ENCODE data around the gene NUP35. TPM values are rescaled to one million over a fixed set of nuclear protein-coding genes. Genes with fewer than 3 reads are reported as not detected.

The NUP35 gene
- total RNA-seq, 1 donor from 2014 or later = 10.6 TPM

DNA sequence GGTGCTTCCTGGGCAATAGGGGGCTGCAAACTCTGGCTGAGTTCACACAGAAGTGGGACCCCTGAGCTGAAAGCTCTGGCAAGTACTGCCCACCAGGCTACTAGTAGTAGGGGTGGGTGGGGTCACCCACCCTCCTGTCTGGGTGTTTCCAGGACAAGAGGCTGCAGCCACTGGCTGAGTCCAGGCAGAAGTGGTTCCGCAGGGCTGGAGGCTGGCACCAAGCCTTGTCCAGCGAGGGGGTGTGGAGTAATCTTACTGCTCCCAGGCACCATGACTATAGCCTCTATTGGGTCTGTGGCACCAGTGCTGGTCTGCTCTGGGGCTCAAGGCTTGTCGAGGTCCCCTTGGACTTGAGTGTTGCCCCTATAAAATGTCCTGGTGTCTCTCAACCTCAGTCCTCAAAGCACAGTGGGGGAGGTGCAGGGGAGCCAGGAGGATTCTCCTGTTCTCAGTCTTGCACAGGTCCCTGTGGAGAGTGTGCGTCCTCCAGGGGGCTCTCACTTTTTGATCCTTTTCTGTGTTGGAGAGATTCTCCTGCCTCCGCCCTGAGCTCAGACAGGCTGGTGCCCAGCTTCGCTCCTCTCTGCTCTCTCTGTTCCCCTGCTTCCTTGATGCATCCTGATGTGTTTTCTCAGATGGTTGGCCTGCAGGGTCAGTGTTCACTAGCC is 48.1 kb downstream of the NUP35 start:
- no peaks in the 10 kb centered on the region for H3K27me3 Mint-ChIP-seq (ENCODE audit: unreplicated experiment)
- peaks cover 15% of the 10 kb centered on the region for H3K36me3 Mint-ChIP-seq (ENCODE audit: unreplicated experiment)
- DNase-seq (ENCODE audit: extremely low spot score, unreplicated experiment) = peak; percentile 75
- no peak overlapping the region for H3K27ac Mint-ChIP-seq (ENCODE audit: unreplicated experiment)
- H3K4me1 Mint-ChIP-seq (ENCODE audit: unreplicated experiment) = no peaks in the 10 kb centered on the region
- TF ChIP-seq, protein P1, sequence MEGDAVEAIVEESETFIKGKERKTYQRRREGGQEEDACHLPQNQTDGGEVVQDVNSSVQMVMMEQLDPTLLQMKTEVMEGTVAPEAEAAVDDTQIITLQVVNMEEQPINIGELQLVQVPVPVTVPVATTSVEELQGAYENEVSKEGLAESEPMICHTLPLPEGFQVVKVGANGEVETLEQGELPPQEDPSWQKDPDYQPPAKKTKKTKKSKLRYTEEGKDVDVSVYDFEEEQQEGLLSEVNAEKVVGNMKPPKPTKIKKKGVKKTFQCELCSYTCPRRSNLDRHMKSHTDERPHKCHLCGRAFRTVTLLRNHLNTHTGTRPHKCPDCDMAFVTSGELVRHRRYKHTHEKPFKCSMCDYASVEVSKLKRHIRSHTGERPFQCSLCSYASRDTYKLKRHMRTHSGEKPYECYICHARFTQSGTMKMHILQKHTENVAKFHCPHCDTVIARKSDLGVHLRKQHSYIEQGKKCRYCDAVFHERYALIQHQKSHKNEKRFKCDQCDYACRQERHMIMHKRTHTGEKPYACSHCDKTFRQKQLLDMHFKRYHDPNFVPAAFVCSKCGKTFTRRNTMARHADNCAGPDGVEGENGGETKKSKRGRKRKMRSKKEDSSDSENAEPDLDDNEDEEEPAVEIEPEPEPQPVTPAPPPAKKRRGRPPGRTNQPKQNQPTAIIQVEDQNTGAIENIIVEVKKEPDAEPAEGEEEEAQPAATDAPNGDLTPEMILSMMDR (IDR thresholded peaks at IDR 0.05) = no peak
- H3K9me3 Mint-ChIP-seq (ENCODE audit: unreplicated experiment) = peaks cover 15% of the 10 kb centered on the region
- H3K4me3 Mint-ChIP-seq (ENCODE audit: unreplicated experiment) = no peak overlapping the region

DNA sequence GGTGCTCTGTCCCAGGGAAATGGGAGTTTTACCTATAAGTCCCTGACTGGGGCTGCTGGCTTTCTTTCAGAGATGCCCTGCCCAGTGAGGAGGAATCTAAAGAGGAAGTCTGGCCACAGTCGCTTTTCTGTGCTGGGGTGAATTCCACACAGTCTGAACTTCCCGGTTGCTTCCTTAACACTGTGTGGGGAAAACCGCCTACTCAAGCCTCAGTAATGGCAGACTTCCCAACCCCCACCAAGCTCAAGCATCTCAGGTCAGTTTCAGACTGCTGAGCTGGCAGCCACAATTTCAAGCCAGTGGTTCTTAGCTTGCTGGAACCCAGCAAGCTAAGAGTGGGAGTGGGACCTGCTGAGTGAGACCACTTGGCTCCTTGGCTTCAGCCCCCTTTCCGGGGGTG is 54.9 kb downstream of the NUP35 start:
- Mint-ChIP-seq H3K9me3 (ENCODE audit: unreplicated experiment) (peaks cover 39% of the 10 kb centered on the region), H3K4me1 (ENCODE audit: unreplicated experiment) (no peaks in the 10 kb centered on the region), H3K27me3 (ENCODE audit: unreplicated experiment) (no peaks in the 10 kb centered on the region), H3K4me3 (ENCODE audit: unreplicated experiment) (no peak overlapping the region), H3K36me3 (ENCODE audit: unreplicated experiment) (peaks cover 38% of the 10 kb centered on the region), H3K27ac (ENCODE audit: unreplicated experiment) (no peak overlapping the region)
- TF ChIP-seq, protein P1 (IDR thresholded peaks at IDR 0.05) = no peak
- no peak for DNase-seq (ENCODE audit: extremely low spot score, unreplicated experiment)

DNA sequence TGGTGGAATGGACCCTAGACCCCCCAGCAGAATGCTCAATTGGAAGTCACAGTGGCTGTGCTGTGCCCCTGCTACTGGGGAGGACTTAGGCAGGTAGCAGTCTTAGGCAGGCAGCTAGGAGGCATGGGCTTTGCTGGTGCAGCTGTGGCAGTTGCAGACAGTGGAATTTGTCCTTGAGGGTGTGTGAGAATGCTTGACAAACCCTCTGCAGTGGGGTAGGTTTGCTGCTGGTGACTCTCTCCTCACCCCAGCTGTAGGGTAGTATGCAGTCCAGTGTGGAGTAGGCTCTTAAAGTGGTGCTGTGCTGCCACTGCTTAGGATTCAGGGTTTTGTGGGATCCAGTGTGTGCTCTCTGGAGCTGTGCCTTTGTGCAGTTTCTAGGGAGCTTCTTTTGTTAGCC is 61.3 kb downstream of the NUP35 start:
- Mint-ChIP-seq H3K27ac (ENCODE audit: unreplicated experiment) (no peak overlapping the region), H3K4me1 (ENCODE audit: unreplicated experiment) (peaks cover 2% of the 10 kb centered on the region), H3K9me3 (ENCODE audit: unreplicated experiment) (peaks cover 30% of the 10 kb centered on the region), H3K36me3 (ENCODE audit: unreplicated experiment) (peaks cover 38% of the 10 kb centered on the region), H3K4me3 (ENCODE audit: unreplicated experiment) (no peak overlapping the region), H3K27me3 (ENCODE audit: unreplicated experiment) (no peaks in the 10 kb centered on the region)
- TF ChIP-seq, protein P1 (IDR thresholded peaks at IDR 0.05) = no peak
- no peak for DNase-seq (ENCODE audit: extremely low spot score, unreplicated experiment)

DNA sequence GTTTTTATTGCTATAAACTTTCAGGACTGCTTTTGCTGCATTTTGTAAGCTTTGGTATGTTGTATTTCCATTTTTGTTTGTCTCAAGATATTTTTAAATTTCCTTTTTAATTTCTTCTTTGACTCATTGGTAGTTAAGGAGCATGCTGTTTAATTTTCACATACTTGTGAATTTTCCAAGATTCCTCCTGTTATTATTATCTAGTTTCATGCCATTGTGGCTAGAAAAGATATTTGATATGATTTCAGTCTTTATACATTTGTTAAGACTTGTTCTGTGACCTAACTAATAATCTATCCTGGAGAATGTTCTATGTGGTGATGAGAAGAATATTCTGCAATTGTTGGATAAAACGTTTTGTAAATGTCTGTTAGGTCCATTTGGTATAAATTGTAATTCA is 62.1 kb downstream of the NUP35 start:
- DNase-seq (ENCODE audit: extremely low spot score, unreplicated experiment) = no peak
- TF ChIP-seq, protein P1 (IDR thresholded peaks at IDR 0.05) = no peak
- Mint-ChIP-seq H3K4me1 (ENCODE audit: unreplicated experiment) (peaks cover 2% of the 10 kb centered on the region), H3K27me3 (ENCODE audit: unreplicated experiment) (no peaks in the 10 kb centered on the region), H3K36me3 (ENCODE audit: unreplicated experiment) (peaks cover 37% of the 10 kb centered on the region), H3K4me3 (ENCODE audit: unreplicated experiment) (no peak overlapping the region), H3K27ac (ENCODE audit: unreplicated experiment) (no peak overlapping the region), H3K9me3 (ENCODE audit: unreplicated experiment) (peaks cover 30% of the 10 kb centered on the region)

DNA sequence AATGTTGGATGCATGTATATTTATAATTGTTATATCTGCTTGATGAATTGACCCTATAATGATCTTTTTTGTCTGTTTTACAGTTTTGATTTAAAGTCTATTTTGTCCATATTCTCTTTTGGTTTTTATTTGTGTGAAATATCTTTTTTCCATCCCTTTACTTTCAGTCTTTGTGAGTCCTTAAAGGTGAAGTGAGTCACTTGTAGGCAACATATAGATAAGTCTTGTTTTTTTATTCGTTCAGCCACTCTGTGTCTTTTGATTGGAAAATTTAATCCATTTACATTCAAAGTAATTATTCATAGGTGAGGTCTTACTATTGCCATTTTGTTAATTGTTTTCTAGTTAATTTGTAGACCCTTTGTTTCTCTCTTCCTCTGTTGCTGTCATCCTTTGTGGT is 62.5 kb downstream of the NUP35 start:
- H3K9me3 Mint-ChIP-seq (ENCODE audit: unreplicated experiment) = peaks cover 25% of the 10 kb centered on the region
- peaks cover 2% of the 10 kb centered on the region for H3K4me1 Mint-ChIP-seq (ENCODE audit: unreplicated experiment)
- no peak for DNase-seq (ENCODE audit: extremely low spot score, unreplicated experiment)
- TF ChIP-seq, protein P1 (IDR thresholded peaks at IDR 0.05) = no peak
- no peaks in the 10 kb centered on the region for H3K27me3 Mint-ChIP-seq (ENCODE audit: unreplicated experiment)
- no peak overlapping the region for H3K4me3 Mint-ChIP-seq (ENCODE audit: unreplicated experiment)
- no peak overlapping the region for H3K27ac Mint-ChIP-seq (ENCODE audit: unreplicated experiment)
- peaks cover 34% of the 10 kb centered on the region for H3K36me3 Mint-ChIP-seq (ENCODE audit: unreplicated experiment)

All from osteocyte (in vitro differentiated cells).